Transverse colon (tissue), 4 donors: Measurements from ENCODE around the gene CEP120.
"Not testable (repeated sequence)": the region's sequence is repeated elsewhere in the genome, so short reads cannot be mapped to it uniquely, and the experiment has no call there.

Experiments
- EP300 ChIP-seq: sonication (generic); formaldehyde crosslinking; IDR thresholded peaks from one replicate; pipeline ENCODE4 v1.6.1; 2017; ENCODE audit warnings: antibody characterized with exemption, low read depth
- POLR2A ChIP-seq: fragments of 450-650 bp; IDR thresholded peaks from one replicate; pipeline ENCODE4 v1.6.1; 2016; ENCODE audit warnings: antibody characterized with exemption, mild to moderate bottlenecking, moderate library complexity
- POLR2AphosphoS5 ChIP-seq, 3 donors: sonication (generic); formaldehyde crosslinking; IDR thresholded peaks; one replicate each; pipeline ENCODE4 v1.6.1; 2016; ENCODE audit warnings: antibody characterized with exemption in 3 of 3
- TF ChIP-seq, protein P1 (sequence below), 5 experiments: fragments of 200-600 bp in 3 of 5; fragments of 450-650 bp in 2 of 5; sonication (generic) in 3 of 5; IDR thresholded peaks; 1 replicate in 2 of 5; 2 replicates in 3 of 5; pipeline ENCODE4 v1.5.1; 2016 to 2017; ENCODE audit warnings: antibody characterized with exemption in 5 of 5, inconsistent platforms in 3 of 5, mild to moderate bottlenecking in 2 of 5, moderate library complexity in 1 of 5

- TF ChIP-seq POLR2A; EP300; POLR2AphosphoS5 (IDR thresholded peaks at IDR 0.05): not testable (repeated sequence)
- TF ChIP-seq, protein P1, sequence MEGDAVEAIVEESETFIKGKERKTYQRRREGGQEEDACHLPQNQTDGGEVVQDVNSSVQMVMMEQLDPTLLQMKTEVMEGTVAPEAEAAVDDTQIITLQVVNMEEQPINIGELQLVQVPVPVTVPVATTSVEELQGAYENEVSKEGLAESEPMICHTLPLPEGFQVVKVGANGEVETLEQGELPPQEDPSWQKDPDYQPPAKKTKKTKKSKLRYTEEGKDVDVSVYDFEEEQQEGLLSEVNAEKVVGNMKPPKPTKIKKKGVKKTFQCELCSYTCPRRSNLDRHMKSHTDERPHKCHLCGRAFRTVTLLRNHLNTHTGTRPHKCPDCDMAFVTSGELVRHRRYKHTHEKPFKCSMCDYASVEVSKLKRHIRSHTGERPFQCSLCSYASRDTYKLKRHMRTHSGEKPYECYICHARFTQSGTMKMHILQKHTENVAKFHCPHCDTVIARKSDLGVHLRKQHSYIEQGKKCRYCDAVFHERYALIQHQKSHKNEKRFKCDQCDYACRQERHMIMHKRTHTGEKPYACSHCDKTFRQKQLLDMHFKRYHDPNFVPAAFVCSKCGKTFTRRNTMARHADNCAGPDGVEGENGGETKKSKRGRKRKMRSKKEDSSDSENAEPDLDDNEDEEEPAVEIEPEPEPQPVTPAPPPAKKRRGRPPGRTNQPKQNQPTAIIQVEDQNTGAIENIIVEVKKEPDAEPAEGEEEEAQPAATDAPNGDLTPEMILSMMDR (IDR thresholded peaks at IDR 0.05), result not testable (repeated sequence)
Measured at GRCh38 chr5:123400870-123401291, 22.3 kb downstream of the CEP120 start.
